ENCODE measurements around the gene GPR155. TPM values are rescaled to one million over a fixed set of nuclear protein-coding genes. Genes with fewer than 3 reads are reported as not detected.

Gene GPR155
- total and polyA plus RNA-seq, 8 donors, result 0.87 to 43.1 (median 13.6) TPM

- intact Hi-C loops (cut with DNase I; ENCODE audit: low total_unique reads), result no loop called here
- no peaks in the 10 kb centered on the region for H3K27me3 ChIP-seq
- TF ChIP-seq CTCF (IDR thresholded peaks at IDR 0.05) (no peak), EP300 (IDR thresholded peaks at IDR 0.05) (no peak), POLR2A (IDR thresholded peaks at IDR 0.05) (no peak), POLR2AphosphoS5 (IDR thresholded peaks at IDR 0.05) (no peak)
These were observed 43.1 kb upstream of the GPR155 start for GRCh38 chr2:174529916-174530315.

GRCh38 chr2:174527959-174528358, 41.1 kb upstream of the GPR155 start:
- no peak overlapping the region for H3K4me3 ChIP-seq
- no peaks in the 10 kb centered on the region for H3K27me3 ChIP-seq
- no peak for TF ChIP-seq CTCF (IDR thresholded peaks at IDR 0.05)
- no peak for TF ChIP-seq EP300 (IDR thresholded peaks at IDR 0.05)
- no peak for TF ChIP-seq POLR2AphosphoS5 (IDR thresholded peaks at IDR 0.05)
- TF ChIP-seq POLR2A (IDR thresholded peaks at IDR 0.05), result no peak
- peaks cover 0 to 6% (median 0%) of the 10 kb centered on the region in 4 donors for H3K9me3 ChIP-seq
- H3K4me1 ChIP-seq, result no peaks in the 10 kb centered on the region
- 89 to 94% (median 92%) methylated on average over 3 of the region's 3 CpGs for WGBS, 5 donors
- intact Hi-C loops (cut with DNase I; ENCODE audit: low total_unique reads), result no loop called here
- no peak overlapping the region for H3K27ac ChIP-seq
- no peaks in the 10 kb centered on the region for H3K36me3 ChIP-seq
- no peak for DNase-seq

More at GRCh38 chr2:174529916-174530315, 43.1 kb upstream of the GPR155 start:
- Histone ChIP-seq H3K9me3 (peaks cover 0 to 6% (median 0%) of the 10 kb centered on the region in 4 donors), H3K4me3 (no peak overlapping the region), H3K27ac (no peak overlapping the region), H3K4me1 (no peaks in the 10 kb centered on the region), H3K36me3 (no peaks in the 10 kb centered on the region)
- 61 to 86% (median 84%) methylated on average over 4 of the region's 4 CpGs for WGBS, 5 donors
- DNase-seq, result no peak

GRCh38 chr2:174527101-174527721, 40.4 kb upstream of the GPR155 start:
- Histone ChIP-seq H3K4me3 (no peak overlapping the region), H3K36me3 (no peaks in the 10 kb centered on the region), H3K27ac (no peak overlapping the region), H3K9me3 (peaks cover 0 to 6% (median 0%) of the 10 kb centered on the region in 4 donors), H3K4me1 (peaks cover 0 to 3% (median 0%) of the 10 kb centered on the region in 4 donors), H3K27me3 (no peaks in the 10 kb centered on the region)
- TF ChIP-seq POLR2A (IDR thresholded peaks at IDR 0.05), result no peak
- TF ChIP-seq CTCF (IDR thresholded peaks at IDR 0.05), result no peak
- no peak for TF ChIP-seq POLR2AphosphoS5 (IDR thresholded peaks at IDR 0.05)
- no peak for TF ChIP-seq EP300 (IDR thresholded peaks at IDR 0.05)
- no peak for DNase-seq
- WGBS, 5 donors, result 79 to 98% (median 86%) methylated on average over 3 of the region's 3 CpGs
- intact Hi-C loops (cut with DNase I; ENCODE audit: low total_unique reads), result no loop called here

- no peaks in the 10 kb centered on the region for H3K27me3 ChIP-seq
- intact Hi-C loops (cut with DNase I; ENCODE audit: low total_unique reads), result loop anchor here (5.0 kb wide), 1 partner anchor 62 kb away; no protein-coding TSS in a partner anchor
- H3K27ac ChIP-seq, result peak overlapping the region in 2 of 5 donors; percentile 38 to 55
- H3K4me3 ChIP-seq, result no peak overlapping the region
- WGBS, 5 donors, result 69 to 96% (median 85%) methylated on average over 2 of the region's 2 CpGs
- no peak for DNase-seq
- peaks cover 0 to 3% (median 0%) of the 10 kb centered on the region in 4 donors for H3K4me1 ChIP-seq
- TF ChIP-seq POLR2A (IDR thresholded peaks at IDR 0.05) (no peak), CTCF (IDR thresholded peaks at IDR 0.05) (no peak), EP300 (IDR thresholded peaks at IDR 0.05) (no peak), POLR2AphosphoS5 (IDR thresholded peaks at IDR 0.05) (no peak)
- H3K9me3 ChIP-seq, result peaks cover 0 to 6% (median 0%) of the 10 kb centered on the region in 4 donors
- H3K36me3 ChIP-seq, result no peaks in the 10 kb centered on the region
These were observed 37.7 kb upstream of the GPR155 start for GRCh38 chr2:174524527-174524926.
